ENCODE measurements around the gene WFDC10B.
"Not testable (repeated sequence)": the region's sequence is repeated elsewhere in the genome, so short reads cannot be mapped to it uniquely, and the experiment has no call there.

Gene WFDC10B

GRCh38 chr20:45647441-45648050 is 57.3 kb downstream of the WFDC10B start:
- no peak for DNase-seq (ENCODE audit: low read depth in 3 of 3)

- DNase-seq (ENCODE audit: low read depth in 3 of 3): no peak
Observed at GRCh38 chr20:45646875-45647274, 57.9 kb downstream of the WFDC10B start.

GRCh38 chr20:45645869-45646268 is 59.0 kb downstream of the WFDC10B start:
- not testable (repeated sequence) for DNase-seq (ENCODE audit: low read depth in 3 of 3)

- DNase-seq (ENCODE audit: low read depth in 3 of 3): not testable (repeated sequence)
Observed at GRCh38 chr20:45641076-45641475, 63.7 kb downstream of the WFDC10B start.

GRCh38 chr20:45639687-45640086 is 65.1 kb downstream of the WFDC10B start:
- no peak for DNase-seq (ENCODE audit: low read depth in 3 of 3)

- DNase-seq (ENCODE audit: low read depth in 3 of 3): no peak
Observed at GRCh38 chr20:45636513-45636912, 68.3 kb downstream of the WFDC10B start.

Measured in stimulated activated CD4-positive, alpha-beta T cell treated with anti-CD3 and anti-CD28 coated beads, TNF-alpha, amount 100 ng/mL, for 4 hours (primary cell).